Measurements from ENCODE around the gene PLK4.
"Not testable (repeated sequence)": the region's sequence is repeated elsewhere in the genome, so short reads cannot be mapped to it uniquely, and the experiment has no call there.

The PLK4 gene

DNA sequence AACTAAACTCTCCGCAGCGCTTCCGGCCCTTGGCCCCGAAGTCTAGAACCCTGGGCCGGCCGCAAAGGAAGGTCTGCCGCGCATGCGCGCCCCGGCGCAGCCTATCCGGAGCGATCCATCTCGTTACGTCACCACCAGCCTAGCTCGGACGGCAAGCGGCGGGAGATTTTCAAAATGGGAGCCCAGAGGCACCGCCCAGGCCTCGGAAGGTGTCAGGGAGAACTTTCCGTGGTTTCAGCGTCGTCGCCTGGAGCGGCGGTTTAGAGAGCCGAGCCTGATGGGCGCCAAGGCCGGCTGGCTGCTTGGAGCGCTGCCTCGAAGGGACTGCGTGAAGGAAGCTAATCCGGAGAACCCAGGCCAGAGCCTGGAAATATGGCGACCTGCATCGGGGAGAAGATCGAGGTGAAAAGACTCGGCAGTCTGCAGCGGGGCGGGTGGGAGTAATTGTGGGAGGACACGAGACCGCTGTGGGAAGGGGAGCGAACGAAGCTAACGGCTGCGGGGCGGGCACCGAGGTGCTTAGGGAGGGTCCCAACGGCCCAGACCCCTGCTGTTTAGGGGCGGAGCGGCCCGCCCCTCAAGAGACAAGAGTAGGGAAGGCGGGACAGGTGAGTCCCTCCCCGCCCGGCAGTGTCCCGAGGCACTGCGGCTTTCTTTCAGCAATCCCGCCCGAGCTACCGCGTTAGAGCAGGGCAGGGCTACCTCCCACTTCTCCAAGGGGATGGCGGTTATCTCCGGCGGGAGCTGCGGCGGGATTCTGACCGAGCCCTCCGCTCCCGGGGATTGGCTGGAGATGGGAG lies at the start of gene PLK4:
Gene PLK4, plus strand, starts transcription at position 131 of the 800 bp plus-strand sequence. Its CDS starts 242 bp downstream, at position 373.
- DNase-seq (ENCODE audit: low read depth, low spot score): peak; percentile 85

DNA sequence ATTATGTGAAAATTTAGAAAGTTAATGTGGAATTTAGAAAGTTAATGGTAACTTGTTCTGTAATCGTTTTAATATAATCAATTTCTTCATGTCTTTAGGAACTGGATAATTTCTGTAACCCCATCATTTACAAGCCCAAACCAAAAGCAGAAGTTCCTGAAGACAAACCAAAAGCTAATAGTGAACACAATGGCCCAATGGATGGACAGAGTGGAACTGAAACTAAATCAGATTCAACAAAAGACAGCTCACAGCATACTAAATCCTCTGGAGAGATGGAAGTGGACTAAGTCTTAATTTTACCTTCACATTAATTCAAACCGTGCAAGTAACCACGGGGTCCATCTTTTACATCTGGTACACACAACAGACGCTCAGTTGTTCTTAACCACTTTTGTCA lies 48.1 kb upstream of the PLK4 start:
- no peak for DNase-seq (ENCODE audit: low read depth, low spot score)

DNA sequence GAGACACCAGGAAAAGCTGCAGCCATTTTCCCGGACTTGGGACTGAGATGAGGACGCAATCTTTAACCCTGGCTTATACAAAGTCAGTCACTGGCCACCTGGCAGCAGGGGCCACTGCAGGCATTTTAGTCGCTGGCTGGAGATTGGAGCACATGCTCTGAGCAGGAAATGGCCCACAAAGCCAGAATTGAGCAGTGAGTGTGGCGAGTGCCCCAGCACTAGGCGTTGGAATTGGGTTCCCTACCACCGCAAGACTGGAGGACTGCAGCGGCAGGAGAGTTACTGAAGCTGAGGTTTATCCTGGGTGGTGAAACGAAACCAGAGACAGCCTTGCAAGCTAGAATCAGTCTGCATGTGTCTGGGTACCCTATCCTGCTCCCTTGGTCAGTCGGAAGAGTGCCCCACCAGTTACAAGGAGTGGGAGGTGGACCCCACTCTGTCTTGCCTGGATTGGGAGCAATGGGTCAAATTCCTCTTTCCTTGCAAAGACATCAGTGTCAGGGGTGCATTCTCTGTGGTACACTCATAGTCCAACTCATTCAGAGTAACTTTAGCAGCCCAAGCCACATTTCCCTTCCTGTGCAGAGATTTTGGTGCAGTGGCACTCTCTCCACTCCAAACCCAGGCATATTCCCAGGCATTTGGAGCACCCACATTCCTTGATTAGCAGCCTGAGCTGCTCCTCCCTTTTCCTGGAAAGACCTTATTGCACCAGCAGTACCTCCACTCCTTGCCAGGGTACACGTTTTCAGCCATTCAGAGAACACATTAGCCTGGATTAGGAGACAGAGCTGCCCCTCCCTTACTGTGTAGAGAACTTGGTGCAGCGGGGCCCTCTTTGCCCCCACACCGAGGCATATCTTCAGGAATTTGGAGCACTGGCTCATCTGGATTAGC lies 36.7 kb upstream of the PLK4 start:
- DNase-seq (ENCODE audit: low read depth, low spot score): no peak

DNA sequence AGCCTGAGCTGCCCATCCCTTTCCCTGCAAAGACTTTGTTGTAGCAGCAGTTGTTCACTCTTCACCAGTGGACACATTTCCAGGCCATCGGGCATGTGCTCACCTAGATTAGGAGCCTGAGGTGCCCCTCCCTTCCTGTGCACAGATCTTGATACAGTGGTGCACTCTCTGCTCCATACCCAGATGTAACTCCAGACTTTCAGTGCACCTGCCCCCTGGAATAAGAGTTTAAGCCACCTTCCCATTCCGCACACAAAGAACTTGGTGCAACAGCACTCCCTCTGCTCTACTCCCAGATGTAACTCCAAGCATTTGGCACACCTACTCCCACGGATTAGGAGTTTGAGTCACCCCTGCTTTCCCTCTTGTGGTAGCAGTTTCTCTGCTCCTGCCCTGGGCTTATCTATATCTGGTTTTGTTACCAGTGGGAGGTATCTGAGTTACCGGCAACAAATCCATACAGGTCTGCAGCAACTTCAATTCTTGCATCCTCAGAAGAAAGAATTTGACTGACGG lies 36.0 kb upstream of the PLK4 start:
- DNase-seq (ENCODE audit: low read depth, low spot score): no peak

DNA sequence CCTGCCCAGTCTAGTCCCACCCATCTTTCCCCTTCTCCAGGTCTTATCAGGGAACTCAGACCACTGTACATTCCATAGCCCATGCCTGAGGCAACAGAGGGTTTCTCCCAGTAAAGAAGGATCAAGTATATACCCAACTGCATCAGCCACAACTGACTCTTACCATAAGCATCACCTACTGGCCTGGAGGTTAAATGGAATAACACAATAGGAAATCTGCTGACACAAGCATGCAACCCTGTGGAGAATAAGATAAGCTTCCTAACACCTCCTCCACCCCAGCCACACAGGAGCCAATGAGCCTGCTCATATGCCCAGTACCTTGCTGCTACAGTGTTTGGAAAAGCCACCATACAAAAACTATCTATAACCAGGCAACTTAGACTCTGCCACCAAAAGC lies 34.6 kb upstream of the PLK4 start:
- DNase-seq (ENCODE audit: low read depth, low spot score): no peak

DNA sequence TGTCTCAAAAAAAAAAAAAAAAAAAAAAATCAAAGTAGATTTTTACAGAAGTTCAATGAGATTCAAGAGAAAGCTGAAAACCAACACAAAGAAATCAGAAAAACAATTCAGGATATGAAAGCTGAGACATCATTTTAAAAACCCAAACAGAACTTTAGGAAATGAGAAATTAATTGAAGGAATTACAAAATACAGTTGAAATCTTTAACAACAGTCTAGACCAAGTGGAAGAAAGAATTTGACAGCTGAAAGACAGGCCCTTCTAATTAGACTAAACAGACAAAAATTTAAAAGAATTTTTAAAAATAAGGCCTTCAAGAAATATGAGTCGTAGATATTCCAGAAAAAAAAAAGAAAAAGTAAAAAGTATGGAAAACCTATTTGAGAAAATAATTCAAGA lies 33.9 kb upstream of the PLK4 start:
- no peak for DNase-seq (ENCODE audit: low read depth, low spot score)

DNA sequence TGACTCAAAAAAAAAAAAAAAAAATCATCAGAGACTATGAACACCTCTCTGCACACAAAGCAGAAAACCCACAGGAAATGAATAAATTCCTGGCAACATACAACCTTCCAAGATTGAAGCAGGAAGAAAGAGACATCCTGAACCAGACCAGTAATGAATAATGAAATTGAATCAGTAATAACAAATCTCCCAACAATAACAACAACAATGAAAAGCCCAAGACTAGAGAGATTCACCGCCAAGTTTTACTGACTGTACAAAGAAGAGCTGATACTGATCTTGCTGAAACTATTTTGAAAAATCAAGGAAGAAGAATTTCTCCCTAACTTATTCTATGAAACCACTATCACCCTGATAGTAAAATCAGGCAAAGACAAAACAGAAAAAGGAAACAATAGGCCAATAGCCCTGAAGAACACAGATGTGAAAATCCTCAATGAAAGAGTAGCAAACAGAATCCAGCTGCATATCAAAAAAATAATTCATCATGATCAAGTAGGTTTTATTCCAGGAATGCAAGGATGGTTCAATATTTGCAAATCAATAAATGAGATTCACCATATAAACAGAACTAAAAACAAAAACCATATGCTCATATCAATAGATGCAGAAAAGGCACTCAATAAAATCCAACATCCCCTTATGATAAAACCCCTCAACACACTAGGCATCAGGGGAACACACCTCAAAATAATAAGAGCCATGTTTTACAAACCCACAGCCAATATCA lies 31.0 kb upstream of the PLK4 start:
- no peak for DNase-seq (ENCODE audit: low read depth, low spot score)

DNA sequence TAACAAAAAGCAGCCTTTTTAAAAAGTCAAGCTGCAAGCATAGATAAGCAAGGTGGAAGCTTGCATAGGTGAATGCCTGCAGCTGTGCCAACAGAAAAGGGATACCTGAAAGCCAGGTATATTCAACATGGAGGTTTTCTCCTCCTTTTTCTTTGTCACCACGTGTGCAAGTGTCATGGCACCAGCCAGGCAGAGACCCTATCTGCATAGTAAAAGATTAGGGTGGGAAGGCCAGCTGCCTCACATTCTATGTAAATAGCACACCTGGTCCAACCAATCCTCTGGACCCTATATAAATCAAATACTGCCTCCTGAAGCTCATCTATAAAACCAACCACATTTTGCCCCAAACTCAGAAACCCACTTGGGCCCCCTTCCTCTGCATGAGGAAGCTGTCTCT lies 28.0 kb upstream of the PLK4 start:
- DNase-seq (ENCODE audit: low read depth, low spot score): no peak

DNA sequence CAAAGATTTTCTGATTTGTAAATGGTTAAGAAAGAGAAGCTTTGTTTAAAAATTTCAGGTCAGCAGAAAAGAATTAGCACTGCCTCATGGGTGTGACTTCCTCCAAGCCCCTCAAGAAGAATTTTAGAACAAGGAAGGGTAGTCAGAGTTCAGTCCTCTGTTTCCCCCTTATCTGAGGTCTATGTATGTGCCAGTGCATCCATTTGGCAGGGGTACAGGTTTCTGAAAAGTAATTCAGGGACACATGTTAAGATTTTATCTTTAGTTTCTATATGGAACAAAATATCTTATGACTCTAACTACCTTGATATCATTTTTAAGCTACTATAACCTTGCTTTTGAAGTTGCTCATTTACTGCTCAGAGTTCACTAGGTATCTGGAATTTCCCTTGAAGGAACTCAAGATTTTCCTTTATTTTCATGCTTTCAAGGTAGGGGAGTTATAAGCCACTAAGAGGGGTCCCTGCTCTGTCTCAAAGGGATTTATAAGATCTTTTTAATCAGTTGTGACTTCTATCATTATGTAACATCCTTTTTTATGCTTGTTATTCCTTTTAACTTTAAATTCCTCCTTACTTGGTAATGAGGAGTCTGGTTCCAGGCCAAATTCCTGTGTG lies 24.4 kb upstream of the PLK4 start:
- DNase-seq (ENCODE audit: low read depth, low spot score): no peak

DNA sequence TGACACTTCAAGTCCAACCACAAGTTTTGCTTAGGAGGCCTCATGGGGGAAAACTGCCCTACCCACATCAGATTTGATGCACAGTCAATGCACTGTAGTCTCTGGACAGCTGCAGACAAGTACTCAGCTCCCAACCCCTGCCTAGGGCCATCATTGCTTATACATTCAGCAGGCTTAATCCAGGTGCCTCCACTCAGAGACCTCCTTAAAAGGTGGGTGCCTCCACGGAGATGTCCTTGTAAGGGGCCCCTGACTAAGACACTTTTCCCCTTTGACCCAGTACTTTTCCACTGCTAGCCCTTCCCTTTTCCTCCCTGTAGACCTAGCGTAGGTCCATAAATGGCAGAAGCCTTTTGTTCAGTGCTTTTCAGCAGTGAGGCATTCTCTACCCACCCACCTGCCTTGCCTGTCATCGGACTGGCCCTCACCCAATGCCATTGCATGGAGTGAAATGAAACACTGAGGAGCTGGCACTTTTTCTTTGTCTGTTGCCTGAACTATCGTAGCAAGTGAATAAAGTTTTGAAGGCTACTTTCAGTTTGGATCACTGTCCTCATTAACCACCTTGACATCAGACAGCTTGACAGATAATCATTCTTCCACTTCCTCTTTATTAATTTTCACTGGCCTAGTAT lies 23.8 kb upstream of the PLK4 start:
- DNase-seq (ENCODE audit: low read depth, low spot score): no peak

DNA sequence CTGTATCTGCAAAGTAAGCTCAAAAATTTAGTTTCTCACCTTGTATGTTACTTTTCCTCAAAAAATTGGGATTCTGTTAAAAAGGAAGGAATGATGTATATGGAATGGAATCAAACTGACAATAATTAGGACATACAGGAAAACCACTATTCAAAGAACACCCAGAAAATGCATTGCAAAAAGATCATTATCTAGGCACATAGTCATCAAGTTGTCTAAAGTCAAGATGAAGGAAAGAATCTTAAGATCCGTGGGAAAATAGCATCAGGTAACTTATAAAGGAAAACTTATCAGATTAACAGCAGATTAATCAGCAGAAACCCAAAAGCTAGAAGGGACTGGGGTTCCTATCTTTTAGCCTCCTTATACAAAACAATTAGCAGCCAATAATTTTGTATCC lies 23.1 kb upstream of the PLK4 start:
- DNase-seq (ENCODE audit: low read depth, low spot score): no peak

DNA sequence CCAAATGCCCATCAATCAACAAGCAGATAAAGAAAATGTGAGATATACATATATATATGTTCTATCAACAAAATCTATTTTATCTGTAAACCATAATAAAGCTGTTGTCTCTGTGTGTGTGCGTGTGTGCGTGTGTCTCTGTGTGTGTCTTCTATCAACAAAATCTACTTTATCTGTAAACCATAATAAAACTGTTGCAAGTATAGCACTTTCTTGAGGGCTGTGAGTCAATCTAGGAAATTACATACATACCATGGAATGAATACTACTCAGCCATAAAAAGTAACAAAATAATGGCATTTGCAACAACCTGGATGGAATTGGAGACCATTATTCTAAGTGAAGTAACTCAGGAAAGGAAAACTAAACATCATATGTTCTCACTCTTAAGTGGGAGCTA lies 12.5 kb upstream of the PLK4 start:
- DNase-seq (ENCODE audit: low read depth, low spot score): no peak

DNA sequence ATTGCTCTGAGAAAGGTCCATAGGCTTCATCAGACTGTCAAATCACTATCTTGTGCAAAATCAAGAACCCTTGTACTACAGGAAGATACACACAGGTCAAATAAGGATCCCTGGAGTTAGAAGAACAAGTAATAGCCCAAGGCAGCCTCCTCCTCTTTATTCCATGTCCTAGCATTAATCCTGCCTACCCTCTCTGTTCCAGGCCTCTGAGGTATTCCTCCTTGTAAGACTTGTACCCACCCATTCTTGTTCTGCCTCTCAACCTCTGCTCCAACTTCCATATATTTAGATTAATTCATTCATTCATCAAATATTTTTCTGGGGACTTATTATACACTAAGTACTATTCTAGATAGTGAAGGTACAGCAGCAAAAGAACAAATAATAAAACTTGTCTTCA lies 10.4 kb upstream of the PLK4 start:
- no peak for DNase-seq (ENCODE audit: low read depth, low spot score)

DNA sequence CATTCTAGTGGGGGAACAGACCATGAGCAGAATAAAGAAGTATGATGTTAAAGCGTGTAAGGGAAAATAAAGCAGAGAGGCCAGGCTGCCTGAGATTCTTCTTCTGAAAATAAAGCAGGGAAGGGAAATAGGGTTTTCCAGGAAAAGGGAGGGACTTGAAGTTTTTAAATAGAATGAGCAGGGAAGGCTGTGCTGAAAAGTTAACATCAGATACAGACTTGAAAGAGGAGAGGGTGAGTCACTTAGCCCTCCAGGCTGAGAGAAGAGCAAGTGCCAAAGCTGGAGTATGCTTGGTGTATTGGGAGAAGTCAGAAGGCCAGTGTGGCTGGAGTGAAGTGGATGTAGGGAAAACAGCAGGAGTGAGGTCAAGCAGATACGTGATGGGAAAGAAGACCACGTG lies 10.0 kb upstream of the PLK4 start:
- DNase-seq (ENCODE audit: low read depth, low spot score): peak; percentile 57

DNA sequence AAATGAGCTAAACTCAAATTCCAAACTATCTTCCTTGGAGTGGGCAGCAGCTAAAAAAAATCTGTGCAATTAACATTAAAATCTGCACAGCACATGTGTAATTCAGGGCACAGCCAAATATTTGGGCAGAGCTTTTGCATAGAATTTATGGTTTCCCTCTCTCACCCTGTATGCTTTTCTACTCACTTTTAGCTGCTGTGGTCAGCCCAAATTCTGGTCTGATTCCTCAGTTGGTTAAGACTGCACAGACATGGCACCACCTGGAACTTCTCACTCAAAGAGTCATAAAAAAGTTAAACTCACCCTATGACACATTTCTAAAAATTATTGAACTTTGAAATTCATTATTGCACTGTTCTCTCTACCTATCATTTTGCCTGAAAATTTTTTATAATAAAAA lies 4.9 kb upstream of the PLK4 start:
- DNase-seq (ENCODE audit: low read depth, low spot score): no peak

DNA sequence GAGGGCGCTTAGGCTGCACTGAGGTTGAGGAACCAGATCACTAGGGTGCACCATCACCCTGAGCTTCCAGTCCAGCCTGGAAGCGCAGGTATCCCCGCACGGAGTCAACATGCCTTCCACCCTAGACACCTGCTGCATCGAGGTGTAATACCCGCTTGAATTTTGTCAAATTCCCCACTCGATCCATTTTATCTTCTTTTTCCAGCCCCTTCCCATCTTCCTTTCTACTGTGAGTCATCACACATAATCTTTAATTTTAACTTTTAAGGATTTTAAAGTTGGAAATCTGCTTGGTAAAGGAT lies 821 bp downstream of the PLK4 start:
- DNase-seq (ENCODE audit: low read depth, low spot score): no peak

DNA sequence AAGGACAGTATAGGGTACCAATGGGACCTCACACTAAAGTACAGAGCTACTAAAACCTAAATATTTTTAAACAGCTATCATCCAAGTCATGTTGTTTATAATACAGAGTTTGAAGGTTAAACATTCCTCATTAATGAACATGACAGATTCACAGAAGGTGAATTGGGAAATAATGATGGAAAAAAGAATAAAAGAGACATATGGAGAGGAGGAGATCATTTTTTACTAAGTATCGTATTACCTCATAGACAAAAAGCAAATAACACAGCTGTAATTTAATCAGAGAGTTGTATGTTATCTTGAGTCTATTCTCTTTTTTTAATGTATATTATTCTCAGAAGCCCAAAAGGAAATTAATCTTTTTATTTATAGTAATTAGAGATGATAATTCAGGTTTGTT lies 7.9 kb downstream of the PLK4 start:
- DNase-seq (ENCODE audit: low read depth, low spot score): no peak

DNA sequence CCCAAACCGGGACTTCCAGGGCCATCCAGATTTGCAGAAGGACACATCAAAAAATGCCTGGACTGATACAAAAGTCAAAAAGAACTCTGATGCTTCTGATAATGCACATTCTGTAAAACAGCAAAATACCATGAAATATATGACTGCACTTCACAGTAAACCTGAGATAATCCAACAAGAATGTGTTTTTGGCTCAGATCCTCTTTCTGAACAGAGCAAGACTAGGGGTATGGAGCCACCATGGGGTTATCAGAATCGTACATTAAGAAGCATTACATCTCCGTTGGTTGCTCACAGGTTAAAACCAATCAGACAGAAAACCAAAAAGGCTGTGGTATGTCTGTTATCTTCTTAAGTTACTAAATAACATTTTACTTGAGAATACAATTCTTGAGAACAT lies 9.2 kb downstream of the PLK4 start:
- no peak for DNase-seq (ENCODE audit: low read depth, low spot score)

DNA sequence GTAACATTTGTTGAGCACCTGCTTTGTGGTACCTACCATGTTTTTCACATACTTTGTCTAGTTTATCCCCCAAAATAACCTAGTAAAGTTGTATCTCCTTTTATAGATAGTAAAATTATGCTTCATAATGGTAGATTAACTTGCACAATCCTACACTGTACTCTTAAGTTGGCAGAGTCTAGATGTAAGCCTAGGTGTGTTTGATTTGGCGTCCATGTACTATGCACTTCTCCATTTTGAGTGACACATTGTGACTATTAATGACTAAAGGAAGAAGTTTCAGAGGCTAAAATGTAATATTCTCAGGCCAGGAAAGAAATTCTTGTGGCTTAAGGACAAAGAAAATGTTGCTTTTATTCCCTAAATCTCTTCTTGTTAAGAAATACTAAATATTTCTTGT lies 15.4 kb downstream of the PLK4 start:
- no peak for DNase-seq (ENCODE audit: low read depth, low spot score)

DNA sequence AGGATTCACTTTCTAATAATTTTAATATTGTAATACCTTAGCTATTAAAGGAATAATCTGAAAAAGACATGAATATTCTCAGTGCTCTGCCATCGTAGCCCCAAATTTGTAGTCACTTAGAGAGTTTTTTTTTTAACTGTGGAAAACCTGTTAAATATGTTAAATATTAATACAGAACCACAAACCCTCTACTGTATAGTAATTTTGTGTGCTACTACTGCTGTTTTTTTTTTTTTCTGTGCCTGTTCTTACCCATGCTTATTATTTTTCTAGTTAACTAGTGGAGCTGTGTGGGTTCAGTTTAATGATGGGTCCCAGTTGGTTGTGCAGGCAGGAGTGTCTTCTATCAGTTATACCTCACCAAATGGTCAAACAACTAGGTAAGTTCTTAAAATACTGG lies 15.8 kb downstream of the PLK4 start:
- no peak for DNase-seq (ENCODE audit: low read depth, low spot score)

DNA sequence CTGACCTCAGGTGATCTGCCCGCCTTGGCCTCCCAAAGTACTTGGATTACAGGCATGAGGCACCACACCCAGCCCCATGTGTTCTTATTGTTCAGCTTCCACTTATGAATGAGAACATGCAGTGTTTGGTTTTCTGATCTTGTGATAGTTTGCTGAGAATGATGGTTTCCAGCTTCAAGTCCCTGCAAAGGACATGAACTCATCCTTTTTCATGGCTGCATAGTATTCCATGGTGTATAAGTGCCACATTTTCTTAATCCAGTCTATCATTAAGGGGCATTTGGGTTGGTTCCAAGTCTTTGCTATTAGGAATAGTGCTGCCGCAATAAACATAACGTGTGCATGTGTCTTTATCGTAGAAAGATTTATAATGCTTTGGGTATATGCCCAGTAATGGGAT lies 19.0 kb downstream of the PLK4 start:
- not testable (repeated sequence) for DNase-seq (ENCODE audit: low read depth, low spot score)
